ENCODE data around the gene WNK1.

GRCh38 chr12:953776-954175 lies 201.4 kb downstream of the WNK1 start:
- TF ChIP-seq CTCF (IDR thresholded peaks at IDR 0.05; ENCODE audit: insufficient read depth, low read depth, low read length), result no peak
- TF ChIP-seq EZH2 (IDR thresholded peaks at IDR 0.05; ENCODE audit: insufficient read depth, low read length), result no peak

Data from astrocyte (in vitro differentiated cells and primary cell).